H1 (cell line): ENCODE results near the gene ABL1. TPM values are rescaled to one million over a fixed set of nuclear protein-coding genes. Genes with fewer than 3 reads are reported as not detected.

Experiments
- KDM1A ChIP-seq: fragments of 200-600, 300-600 bp; sonication (generic); IDR thresholded peaks from 2 replicates; pipeline ENCODE4 v1.7.1; 2016; ENCODE audit warnings: mild to moderate bottlenecking, low read length, borderline replicate concordance
- POLR2A ChIP-seq, 2 experiments: IDR thresholded peaks; 1 replicate in 1 of 2; 2 replicates in 1 of 2; pipeline ENCODE4 v1.6.1; 2011; ENCODE audit warnings: low read depth in 2 of 2, low read length in 2 of 2, mild to moderate bottlenecking in 2 of 2; ENCODE audit errors: control extremely low read depth in 1 of 2
- SRF ChIP-seq: IDR thresholded peaks from 2 replicates; pipeline ENCODE4 v1.6.1; 2011; ENCODE audit warnings: mild to moderate bottlenecking, low read depth, low read length, moderate library complexity
- polyA plus RNA-seq, 7 experiments: library from polyadenylated mRNA; depleted of rRNA in 3 of 7; stranded (reverse) in 5 of 7; unstranded in 2 of 7; fragments of >200 nt in 5 of 7; fragments of 200-250 nt in 2 of 7; gene quantifications; 1 replicate in 5 of 7; 2 replicates in 1 of 7; 4 replicates in 1 of 7; pipeline versions ENCODE4 v1.2.1 to v1.2.3, GENCODE V29; 2011 to 2013; ENCODE audit warnings: missing spikeins in 2 of 7, mixed read lengths in 2 of 7
- total RNA-seq: library from RNA; stranded (reverse); fragmentation: NEBNext Ultra II Directional; extraction: Animal tissue kit (Norgen Biotek cat#: 25700); gene quantifications from 2 replicates; pipeline ENCODE4 v1.2.1, GENCODE V29; 2021

Gene ABL1
- total and polyA plus RNA-seq, 2 of the 8 experiments (the other 6 are each of a cell fraction or from before 2014, with no cell fraction given), result 35.3 to 104 TPM

DNA sequence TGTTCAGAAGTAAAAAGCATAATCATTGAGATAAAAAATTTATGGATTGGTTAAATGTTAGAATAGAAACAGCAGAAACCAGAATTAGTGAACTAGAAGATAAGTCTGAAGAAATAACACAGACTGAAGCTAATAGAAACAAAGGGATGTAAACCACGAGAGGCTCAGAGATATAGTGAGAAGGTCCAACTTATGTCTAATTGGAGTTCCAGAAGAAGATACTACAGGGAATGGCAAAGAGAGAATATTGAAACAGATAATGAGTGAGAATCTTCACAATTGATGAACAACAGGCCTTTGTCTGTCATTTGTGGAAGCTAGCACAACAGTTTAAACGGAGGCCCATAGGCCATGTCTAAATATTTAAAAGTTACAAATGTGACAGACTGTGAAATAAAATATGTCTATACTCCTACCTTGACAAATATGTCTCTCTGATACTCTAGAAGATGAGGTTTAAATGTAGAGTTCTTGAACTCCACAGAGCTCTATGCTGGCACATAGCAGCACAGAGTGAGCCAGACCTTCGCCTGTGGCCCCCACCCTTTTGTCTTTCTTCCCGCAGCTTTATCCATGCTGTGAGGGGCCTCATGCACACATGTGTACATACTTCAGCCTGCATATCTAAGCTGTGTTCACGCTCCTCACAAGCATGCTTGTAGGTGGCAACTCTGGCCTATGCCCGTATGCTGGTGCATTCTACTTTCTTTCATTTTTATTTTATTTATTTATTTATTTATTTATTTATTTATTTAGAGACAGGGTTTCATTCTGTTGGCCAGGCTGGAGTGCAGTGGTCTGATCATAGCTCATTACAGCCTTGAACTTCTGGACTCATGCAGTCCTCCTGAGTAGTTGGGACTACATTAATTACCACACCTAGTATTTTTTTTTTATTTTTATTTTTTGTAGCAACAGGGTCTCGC lies 45.0 kb upstream of the ABL1 start (continued):
- TF ChIP-seq SRF, result no peak
- TF ChIP-seq POLR2A (IDR thresholded peaks at IDR 0.05; ENCODE audit: control extremely low read depth in 1 of 2, low read depth in 2 of 2, low read length in 2 of 2), result no peak
- TF ChIP-seq KDM1A, result no peak
